Activated CD8-positive, alpha-beta T cell treated with anti-CD3 and anti-CD28 coated beads for 36 hours (primary cell): ENCODE results near the gene MANF. TPM values are rescaled to one million over a fixed set of nuclear protein-coding genes. Genes with fewer than 3 reads are reported as not detected.

Experiments used
- ATAC-seq: fragments of 200-7000 bp; cut with Tn5 transposase; one replicate; pipeline ENCODE4 v1.10.0; 2021; ENCODE audit warnings: mild to moderate bottlenecking, moderate library complexity
- CTCF ChIA-PET: fragments of 350-600 bp; sonication (Branson Sonifier 250); formaldehyde crosslinking; loops from one replicate; lab custom pipeline; 2021; ENCODE audit warnings: antibody characterized with exemption; lab: Charles Lee
- POLR2A ChIA-PET: fragments of 350-600 bp; sonication (Branson Sonifier 250); formaldehyde crosslinking; loops from one replicate; lab custom pipeline; 2021; ENCODE audit warnings: antibody characterized with exemption; lab: Charles Lee
- DNase-seq: peaks from one replicate; pipeline ENCODE4 v3.0.0-alpha.2; 2020
- H3K27ac Mint-ChIP-seq: one replicate; pipeline ENCODE4 v1.8.0; 2021; ENCODE audit warnings: mild to moderate bottlenecking, mixed read lengths
- H3K27me3 Mint-ChIP-seq: one replicate; pipeline ENCODE4 v1.8.0; 2021; ENCODE audit warnings: mixed read lengths
- H3K36me3 Mint-ChIP-seq: one replicate; pipeline ENCODE4 v1.8.0; 2021; ENCODE audit warnings: low read depth, mixed read lengths
- H3K4me1 Mint-ChIP-seq: one replicate; pipeline ENCODE4 v1.8.0; 2021; ENCODE audit warnings: low read depth, mixed read lengths
- H3K4me3 Mint-ChIP-seq: one replicate; pipeline ENCODE4 v1.8.0; 2021; ENCODE audit warnings: mild to moderate bottlenecking, moderate library complexity, mixed read lengths
- H3K9me3 Mint-ChIP-seq: one replicate; pipeline ENCODE4 v1.8.0; 2021; ENCODE audit warnings: mixed read lengths
- intact Hi-C: fragments of 100-400 bp; cut with micrococcal nuclease; formaldehyde crosslinking; loops from one replicate; pipeline ENCODE4 v1.10.0; 2022
- total RNA-seq, 2 experiments: library from RNA; stranded (reverse); gene quantifications; one replicate each; pipeline ENCODE4 v1.2.3, GENCODE V29; 2021
- TF ChIP-seq, protein P1 (sequence below): fragments of 200-600 bp; IDR thresholded peaks from one replicate; pipeline ENCODE4 v1.8.0; 2022; ENCODE audit warnings: antibody characterized with exemption, mild to moderate bottlenecking

The MANF gene
- total RNA-seq, 2 experiments from 2014 or later: 107 to 109 TPM

DNA sequence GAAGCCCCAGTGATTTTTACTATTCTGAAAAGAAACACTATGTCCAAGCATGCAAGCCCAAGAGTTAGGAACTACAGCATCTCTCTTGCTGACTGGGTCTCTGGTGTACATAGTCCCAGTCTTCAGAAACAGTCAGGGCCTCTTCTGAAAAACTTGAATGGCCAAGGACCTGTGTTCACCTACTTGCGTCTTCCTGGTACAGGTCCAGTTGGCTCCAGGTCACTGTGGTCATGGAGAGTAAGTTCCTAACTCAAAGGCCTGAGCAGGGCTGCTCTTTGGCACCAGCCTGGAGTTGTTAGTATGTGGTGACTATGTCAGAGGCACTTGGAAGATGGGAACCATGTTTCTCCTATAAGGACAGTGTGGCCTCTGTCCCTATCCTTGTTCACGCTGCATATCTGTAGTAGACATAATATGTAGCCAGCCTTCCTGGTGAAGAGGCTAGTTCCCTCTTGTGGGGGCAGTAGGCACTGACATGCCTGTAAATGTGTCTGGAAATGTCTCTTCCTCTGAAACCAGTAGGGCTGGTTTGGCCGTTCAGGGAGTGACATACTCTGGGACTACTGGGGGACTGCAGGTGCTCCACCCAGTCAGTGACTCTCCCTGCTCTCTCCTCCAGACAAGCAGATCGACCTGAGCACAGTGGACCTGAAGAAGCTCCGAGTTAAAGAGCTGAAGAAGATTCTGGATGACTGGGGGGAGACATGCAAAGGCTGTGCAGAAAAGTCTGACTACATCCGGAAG lies 3.4 kb downstream of the MANF start:
- POLR2A ChIA-PET: interaction anchor here (0.6 to 1.6 kb wide), 6 partner anchors 13 to 814 kb away, joined by 3 to 6 read pairs (median 3); no protein-coding TSS in a partner anchor
- ATAC-seq (no peak), DNase-seq (no peak)
- Mint-ChIP-seq H3K4me1 (peaks cover 55% of the 10 kb centered on the region), H3K36me3 (peaks cover 60% of the 10 kb centered on the region), H3K27me3 (no peaks in the 10 kb centered on the region), H3K9me3 (no peaks in the 10 kb centered on the region), H3K27ac (peak overlapping the region; percentile 49), H3K4me3 (peak overlapping the region; percentile 88)
- intact Hi-C loops: loop anchor here (5.0 to 10.0 kb wide), 2 partner anchors 296 to 771 kb away; partner anchors contain the start of gene MAPKAPK3
- TF ChIP-seq, protein P1, sequence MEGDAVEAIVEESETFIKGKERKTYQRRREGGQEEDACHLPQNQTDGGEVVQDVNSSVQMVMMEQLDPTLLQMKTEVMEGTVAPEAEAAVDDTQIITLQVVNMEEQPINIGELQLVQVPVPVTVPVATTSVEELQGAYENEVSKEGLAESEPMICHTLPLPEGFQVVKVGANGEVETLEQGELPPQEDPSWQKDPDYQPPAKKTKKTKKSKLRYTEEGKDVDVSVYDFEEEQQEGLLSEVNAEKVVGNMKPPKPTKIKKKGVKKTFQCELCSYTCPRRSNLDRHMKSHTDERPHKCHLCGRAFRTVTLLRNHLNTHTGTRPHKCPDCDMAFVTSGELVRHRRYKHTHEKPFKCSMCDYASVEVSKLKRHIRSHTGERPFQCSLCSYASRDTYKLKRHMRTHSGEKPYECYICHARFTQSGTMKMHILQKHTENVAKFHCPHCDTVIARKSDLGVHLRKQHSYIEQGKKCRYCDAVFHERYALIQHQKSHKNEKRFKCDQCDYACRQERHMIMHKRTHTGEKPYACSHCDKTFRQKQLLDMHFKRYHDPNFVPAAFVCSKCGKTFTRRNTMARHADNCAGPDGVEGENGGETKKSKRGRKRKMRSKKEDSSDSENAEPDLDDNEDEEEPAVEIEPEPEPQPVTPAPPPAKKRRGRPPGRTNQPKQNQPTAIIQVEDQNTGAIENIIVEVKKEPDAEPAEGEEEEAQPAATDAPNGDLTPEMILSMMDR: no peak
- CTCF ChIA-PET: interaction anchor here (0.5 to 4.1 kb wide), 10 partner anchors 10 to 772 kb away, joined by 3 to 23 read pairs (median 4); partner anchors contain the start of gene MAPKAPK3

DNA sequence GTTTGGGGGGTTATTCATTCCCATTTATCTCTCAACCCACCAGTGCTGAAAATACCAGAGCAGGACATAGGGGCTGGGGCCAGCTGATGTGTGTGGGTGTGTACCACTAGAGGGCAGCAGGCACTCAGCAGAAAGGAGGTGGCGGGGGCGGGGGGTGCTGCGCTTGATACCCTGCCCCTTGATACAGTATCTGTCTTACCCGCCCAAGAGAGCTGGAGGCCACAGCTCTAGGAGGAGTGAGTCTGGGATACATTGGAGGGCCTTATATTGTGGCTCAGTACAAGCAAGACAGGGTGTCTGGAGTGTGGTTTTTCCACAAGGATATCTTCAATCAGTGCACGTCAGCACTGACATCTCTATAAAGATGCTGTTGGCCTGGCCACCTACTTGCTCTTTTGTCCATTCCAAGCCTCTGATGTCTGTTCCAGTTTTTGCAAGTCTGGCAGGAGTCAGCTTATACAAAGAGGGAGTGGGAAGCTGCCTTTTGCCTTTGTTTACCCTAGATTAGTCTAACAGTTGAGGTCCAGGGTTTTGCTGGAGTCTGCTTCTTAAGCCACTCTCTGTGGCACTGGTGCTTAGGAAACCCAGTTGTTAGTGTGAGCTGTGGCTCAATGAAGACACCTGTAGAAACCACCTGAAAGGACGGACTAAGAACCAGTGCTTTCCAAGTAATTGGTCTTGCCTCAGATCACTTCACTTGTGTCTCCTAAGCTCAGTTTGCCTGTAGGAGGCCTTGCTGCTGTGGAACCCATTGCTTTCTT lies 4.5 kb downstream of the MANF start:
- ChIA-PET POLR2A (interaction anchor here (0.6 to 1.6 kb wide), 10 partner anchors 12 to 1045 kb away, joined by 3 to 4 read pairs (median 3); partner anchors contain the start of gene HEMK1), CTCF (interaction anchor here (0.5 to 4.1 kb wide), 20 partner anchors 12 to 922 kb away, joined by 3 to 23 read pairs (median 4); partner anchors contain the start of genes HEMK1 and MAPKAPK3)
- TF ChIP-seq, protein P1: peak; percentile 66
- H3K4me3 Mint-ChIP-seq: no peak overlapping the region
- peaks cover 62% of the 10 kb centered on the region for H3K4me1 Mint-ChIP-seq
- ATAC-seq (no peak), DNase-seq (peak; percentile 77)
- intact Hi-C loops: loop anchor here (5.0 to 10.0 kb wide), 2 partner anchors 295 to 772 kb away; partner anchors contain the start of gene MAPKAPK3
- peaks cover 63% of the 10 kb centered on the region for H3K36me3 Mint-ChIP-seq
- H3K9me3 Mint-ChIP-seq: no peaks in the 10 kb centered on the region
- no peaks in the 10 kb centered on the region for H3K27me3 Mint-ChIP-seq
- peak overlapping the region; percentile 62 for H3K27ac Mint-ChIP-seq

DNA sequence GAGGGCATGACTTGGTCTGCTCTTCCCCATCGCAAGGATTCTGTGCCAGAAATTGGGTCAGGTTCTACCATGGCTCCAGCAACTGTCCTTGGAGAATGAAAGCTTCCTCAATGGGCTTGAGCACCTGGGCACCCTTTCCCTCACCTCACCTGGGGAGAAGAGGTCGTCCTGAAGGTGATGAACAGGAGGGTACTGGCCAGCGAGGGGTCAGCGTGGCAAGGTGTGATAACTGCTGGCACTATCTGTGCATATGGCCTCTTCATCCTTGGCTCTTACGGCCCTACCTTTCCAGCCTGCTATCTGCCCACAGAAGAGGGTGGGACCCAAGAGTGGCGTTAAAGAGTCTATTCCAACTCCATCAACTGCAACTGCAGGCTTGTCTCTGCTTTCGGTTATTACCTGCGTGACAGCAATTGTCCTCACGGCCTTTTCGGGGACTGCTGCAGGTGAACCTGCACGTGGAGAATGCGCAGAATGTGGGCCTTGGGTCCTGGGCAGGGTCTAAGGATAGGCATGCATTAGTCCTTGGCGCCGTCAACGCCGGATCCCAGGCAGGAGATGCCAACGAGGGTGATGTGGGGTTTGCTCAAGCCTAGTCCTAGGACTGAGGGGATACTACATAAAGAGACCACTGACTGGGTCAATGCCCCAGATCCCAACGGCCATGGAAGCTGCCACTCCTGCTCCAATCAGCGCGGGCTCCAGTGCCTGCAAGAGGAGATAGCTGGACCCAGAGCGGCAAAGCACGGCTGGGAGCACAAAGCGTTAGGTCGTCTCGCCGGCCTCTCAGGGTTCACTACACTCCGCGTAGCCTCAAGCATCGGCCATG lies 5.4 kb downstream of the MANF start:
- peak; percentile 5 for ATAC-seq
- Mint-ChIP-seq H3K4me3 (peak overlapping the region; percentile 68), H3K27ac (peak overlapping the region; percentile 72), H3K9me3 (no peaks in the 10 kb centered on the region), H3K4me1 (peaks cover 68% of the 10 kb centered on the region), H3K27me3 (no peaks in the 10 kb centered on the region), H3K36me3 (peaks cover 67% of the 10 kb centered on the region)
- POLR2A ChIA-PET: interaction anchor here (0.6 to 1.6 kb wide), 7 partner anchors 130 to 1054 kb away, joined by 3 to 4 read pairs (median 3); partner anchors contain the start of gene HEMK1
- CTCF ChIA-PET: interaction anchor here (0.7 to 4.1 kb wide), 16 partner anchors 12 to 923 kb away, joined by 3 to 23 read pairs (median 6); partner anchors contain the start of genes HEMK1 and MAPKAPK3
- no peak for DNase-seq
- intact Hi-C loops: no loop called here
- TF ChIP-seq, protein P1: no peak

DNA sequence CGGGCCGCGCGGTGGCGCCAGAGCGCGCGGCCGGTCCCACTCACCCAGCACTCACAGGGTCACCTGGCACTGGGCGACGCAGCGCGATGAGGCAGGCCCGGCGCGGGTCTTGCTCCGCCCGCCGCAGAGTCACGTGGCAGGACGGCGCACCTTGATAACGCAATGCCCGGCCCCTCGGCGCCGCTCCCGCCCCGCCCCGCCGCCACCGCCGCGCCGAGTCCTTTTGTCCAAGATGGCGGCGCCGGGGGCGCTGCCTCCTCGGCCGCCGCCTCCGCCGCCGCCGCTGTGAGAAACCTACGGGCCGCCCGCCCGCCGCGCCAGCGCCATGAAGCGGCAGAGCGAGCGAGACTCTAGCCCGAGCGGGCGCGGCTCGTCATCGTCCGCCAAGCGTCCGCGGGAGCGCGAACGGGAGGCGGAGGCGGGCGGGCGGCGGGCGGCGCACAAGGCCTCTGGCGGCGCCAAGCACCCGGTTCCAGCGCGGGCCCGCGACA lies 6.0 kb downstream of the MANF start, which contains the start of gene RBM15B:
RBM15B (plus strand) TSS at position 211 of the 491 bp plus-strand sequence; CDS start at position 326, 115 bp downstream.
- TF ChIP-seq, protein P1: peak; percentile 78
- Mint-ChIP-seq H3K27me3 (no peaks in the 10 kb centered on the region), H3K27ac (peak within 1 kb of the TSS; percentile 91), H3K4me3 (peak within 1 kb of the TSS; percentile 83), H3K36me3 (peaks cover 63% of the 10 kb centered on the region), H3K4me1 (peaks cover 68% of the 10 kb centered on the region), H3K9me3 (no peaks in the 10 kb centered on the region)
- CTCF ChIA-PET: interaction anchor here (2.0 to 4.1 kb wide), 4 partner anchors 13 to 291 kb away, joined by 6 to 23 read pairs (median 14); no protein-coding TSS in a partner anchor
- intact Hi-C loops: no loop called here
- DNase-seq: peak; percentile 98
- peak; percentile 96 for ATAC-seq
- POLR2A ChIA-PET: interaction anchor here (0.9 to 1.5 kb wide), 3 partner anchors 44 to 1054 kb away, joined by 3 to 4 read pairs (median 3); no protein-coding TSS in a partner anchor
